H1 (cell line): ENCODE data around the gene RAD51D. TPM values are rescaled to one million over a fixed set of nuclear protein-coding genes. Genes with fewer than 3 reads are reported as not detected.

Experiments used
- CTCF ChIA-PET: fragments of 300-600 bp; sonication (Branson Sonifier 250); formaldehyde crosslinking; loops from one replicate; lab custom pipeline; 2021; ENCODE audit not compliant: partially characterized antibody; lab: Charles Lee
- POLR2A ChIA-PET: fragments of 300-600 bp; sonication (Branson Sonifier 250); formaldehyde crosslinking; loops from one replicate; lab custom pipeline; 2021; ENCODE audit warnings: inconsistent platforms; ENCODE audit not compliant: partially characterized antibody; lab: Charles Lee
- DNase-seq, 2 experiments: peaks; one replicate each; pipeline versions ENCODE4 v3.0.0 to v3.0.0-alpha.2; 2010 to 2022; ENCODE audit warnings: low spot score in 2 of 2, low read depth in 1 of 2, mixed read lengths in 1 of 2
- FAIRE-seq: peaks from 2 replicates; lab custom pipeline; 2011; peaks lifted over from hg19 to GRCh38; lab: Jason Lieb, UNC
- H2AFZ ChIP-seq: 2 replicates; pipeline ENCODE4 v1.8.1; 2012; ENCODE audit warnings: low read length, inconsistent platforms
- H2AK5ac ChIP-seq: 2 replicates; pipeline ENCODE4 v1.6.1; 2013; ENCODE audit warnings: low read depth, low read length
- H2BK120ac ChIP-seq: replicated peaks from 2 replicates; pipeline ENCODE3; 2013; ENCODE audit warnings: low read depth, low read length, inconsistent platforms
- H2BK12ac ChIP-seq: 2 replicates; pipeline ENCODE4 v1.6.1; 2013; ENCODE audit warnings: low read depth, low read length
- H2BK15ac ChIP-seq: 2 replicates; pipeline ENCODE4 v1.6.1; 2013; ENCODE audit warnings: low read length
- H2BK20ac ChIP-seq: 2 replicates; pipeline ENCODE4 v1.6.1; 2013; ENCODE audit warnings: low read length
- H2BK5ac ChIP-seq: 2 replicates; pipeline ENCODE4 v1.6.1; 2013; ENCODE audit warnings: low read depth, low read length
- H3K14ac ChIP-seq: 2 replicates; pipeline ENCODE4 v1.6.1; 2013; ENCODE audit warnings: inconsistent platforms; ENCODE audit not compliant: insufficient read length
- H3K18ac ChIP-seq: 2 replicates; pipeline ENCODE4 v1.6.1; 2013; ENCODE audit warnings: low read length; ENCODE audit errors: extremely low read depth
- H3K23ac ChIP-seq: 2 replicates; pipeline ENCODE4 v1.6.1; 2013; ENCODE audit warnings: inconsistent platforms; ENCODE audit not compliant: insufficient read length
- H3K23me2 ChIP-seq: 2 replicates; pipeline ENCODE4 v1.6.1; 2013; ENCODE audit warnings: low read depth, low read length
- H3K27ac ChIP-seq: 2 replicates; pipeline ENCODE4 v1.6.1; 2011; ENCODE audit warnings: low read depth, low read length, inconsistent platforms
- H3K27me3 ChIP-seq, 4 experiments: replicated peaks in 1 of 4; 1 replicate in 1 of 4; 2 replicates in 3 of 4; pipeline versions ENCODE4 v1.6.1 to v1.8.1; 2011 to 2013; ENCODE audit warnings: low read length in 3 of 4, mild to moderate bottlenecking in 3 of 4, inconsistent platforms in 2 of 4, mixed read lengths in 2 of 4, moderate library complexity in 1 of 4; ENCODE audit not compliant: control insufficient read depth in 3 of 4, insufficient read depth in 3 of 4; ENCODE audit errors: extremely low read depth in 1 of 4
- H3K36me3 ChIP-seq, 4 experiments: 2 replicates each; pipeline versions ENCODE4 v1.6.1 to v1.8.1; 2011 to 2013; ENCODE audit warnings: mild to moderate bottlenecking in 4 of 4, low read length in 3 of 4, moderate library complexity in 2 of 4, control low read depth in 1 of 4, inconsistent platforms in 1 of 4; ENCODE audit not compliant: insufficient read depth in 4 of 4, control insufficient read depth in 2 of 4
- H3K4ac ChIP-seq: replicated peaks from 2 replicates; pipeline ENCODE3; 2013; ENCODE audit warnings: low read length, low read depth, mixed read lengths, inconsistent platforms; ENCODE audit not compliant: insufficient read length
- H3K4me1 ChIP-seq, 4 experiments: replicated peaks in 1 of 4; 1 replicate in 1 of 4; 2 replicates in 3 of 4; pipeline versions ENCODE4 v1.6.1 to v1.8.1; 2011 to 2013; ENCODE audit warnings: low read length in 3 of 4, inconsistent platforms in 2 of 4, mixed read lengths in 1 of 4; ENCODE audit not compliant: insufficient read depth in 4 of 4, control insufficient read depth in 3 of 4
- H3K4me2 ChIP-seq, 2 experiments: 2 replicates each; pipeline versions ENCODE4 v1.6.1 to v1.8.1; 2011 to 2013; ENCODE audit warnings: low read depth in 2 of 2, low read length in 2 of 2, control low read depth in 1 of 2, inconsistent platforms in 1 of 2, mild to moderate bottlenecking in 1 of 2; ENCODE audit not compliant: insufficient read depth in 1 of 2
- H3K4me3 ChIP-seq, 4 experiments: fragments of 200-600, 300-600 bp in 1 of 4; sonication (generic), shearing (Covaris generic), sonication (Bioruptor Twin) in 1 of 4; 2 replicates each; pipeline versions ENCODE4 v1.5.1 to v1.8.1; 2011 to 2016; ENCODE audit warnings: low read length in 4 of 4, low read depth in 3 of 4, control low read depth in 2 of 4, inconsistent platforms in 2 of 4, mild to moderate bottlenecking in 2 of 4, mixed read lengths in 1 of 4, moderate library complexity in 1 of 4; ENCODE audit not compliant: insufficient read depth in 2 of 4; ENCODE audit errors: extremely low read depth in 1 of 4
- H3K56ac ChIP-seq: replicated peaks from 2 replicates; pipeline ENCODE3; 2013; ENCODE audit warnings: low read depth, mild to moderate bottlenecking, mixed read lengths, low read length, inconsistent platforms; ENCODE audit not compliant: insufficient read length
- H3K79me1 ChIP-seq: 2 replicates; pipeline ENCODE4 v1.6.1; 2013; ENCODE audit warnings: low read depth, low read length, control low read depth
- H3K79me2 ChIP-seq, 2 experiments: 2 replicates each; pipeline versions ENCODE4 v1.6.1 to v1.8.1; 2012 to 2013; ENCODE audit warnings: low read length in 2 of 2, mild to moderate bottlenecking in 2 of 2, inconsistent platforms in 1 of 2; ENCODE audit not compliant: insufficient read depth in 2 of 2, control insufficient read depth in 1 of 2
- H3K9ac ChIP-seq, 4 experiments: replicated peaks in 1 of 4; 1 replicate in 1 of 4; 2 replicates in 3 of 4; pipeline versions ENCODE4 v1.6.1 to v1.8.1; 2011 to 2013; ENCODE audit warnings: low read depth in 3 of 4, low read length in 3 of 4, control low read depth in 2 of 4, mild to moderate bottlenecking in 2 of 4, moderate library complexity in 2 of 4, inconsistent platforms in 1 of 4; ENCODE audit errors: extremely low read depth in 1 of 4
- H3K9me3 ChIP-seq, 2 experiments: 2 replicates each; pipeline versions ENCODE4 v1.6.1 to v1.8.1; 2012 to 2013; ENCODE audit warnings: mild to moderate bottlenecking in 2 of 2, moderate library complexity in 2 of 2, control low read depth in 1 of 2, inconsistent platforms in 1 of 2, low read depth in 1 of 2, low read length in 1 of 2, mixed read lengths in 1 of 2; ENCODE audit not compliant: insufficient read depth in 2 of 2
- H4K20me1 ChIP-seq, 2 experiments: replicated peaks in 1 of 2; 2 replicates each; pipeline versions ENCODE3 to v1.8.1; 2011 to 2013; ENCODE audit warnings: inconsistent platforms in 2 of 2, low read length in 2 of 2, mild to moderate bottlenecking in 1 of 2; ENCODE audit not compliant: insufficient read depth in 2 of 2, control insufficient read depth in 1 of 2
- H4K5ac ChIP-seq: 2 replicates; pipeline ENCODE4 v1.6.1; 2013; ENCODE audit warnings: low read length, low read depth, mixed read lengths, inconsistent platforms; ENCODE audit not compliant: insufficient read length
- H4K8ac ChIP-seq: 2 replicates; pipeline ENCODE4 v1.8.0; 2013; ENCODE audit warnings: mild to moderate bottlenecking, moderate library complexity, low read length, inconsistent platforms; ENCODE audit not compliant: insufficient read depth; ENCODE audit errors: extremely low read depth
- H4K91ac ChIP-seq: replicated peaks from 2 replicates; pipeline ENCODE3; 2013; ENCODE audit warnings: low read length, mixed read lengths, inconsistent platforms; ENCODE audit not compliant: insufficient read length
- ATF3 ChIP-seq: IDR thresholded peaks from 2 replicates; pipeline ENCODE4 v1.6.1; 2011; ENCODE audit warnings: low read depth, mild to moderate bottlenecking, low read length; ENCODE audit not compliant: insufficient read depth
- BACH1 ChIP-seq: IDR thresholded peaks from 2 replicates; pipeline ENCODE4 v1.6.1; 2012; ENCODE audit warnings: low read length, improper control_type of control experiment
- CBX5 ChIP-seq: fragments of 300-800, 300-1000 bp; sonication (generic); IDR thresholded peaks from 2 replicates; pipeline ENCODE4 v1.7.1; 2016; ENCODE audit warnings: antibody characterized with exemption, low read length, low read depth
- EZH2 ChIP-seq: fragments of 200-600 bp; sonication (generic); IDR thresholded peaks from 2 replicates; pipeline ENCODE4 v1.7.1; 2012; ENCODE audit warnings: low read depth, mild to moderate bottlenecking, moderate library complexity, low read length, inconsistent platforms; ENCODE audit not compliant: severe bottlenecking
- MAX ChIP-seq: IDR thresholded peaks from 2 replicates; pipeline ENCODE4 v1.6.1; 2012; ENCODE audit warnings: inconsistent platforms
- POU5F1 ChIP-seq: IDR thresholded peaks from 2 replicates; pipeline ENCODE4 v1.6.1; 2011; ENCODE audit warnings: low read depth, mild to moderate bottlenecking, low read length, moderate library complexity
- SP4 ChIP-seq: IDR thresholded peaks from 2 replicates; pipeline ENCODE4 v1.6.1; 2012; ENCODE audit warnings: low read length, inconsistent platforms
- TEAD4 ChIP-seq: IDR thresholded peaks from 2 replicates; pipeline ENCODE4 v1.6.1; 2012; ENCODE audit warnings: low read depth, low read length, inconsistent platforms, mixed read lengths
- WGBS, 2 experiments: shearing (Covaris generic) in 1 of 2; methylation state at CpG; one replicate each; pipeline versions ENCODE4 v1.1.6 to v1.1.7; 2013 to 2015; ENCODE audit warnings: low lambda C conversion rate in 2 of 2, mixed read lengths in 2 of 2, inconsistent platforms in 1 of 2, low coverage in 1 of 2, missing lambda C conversion rate in 1 of 2; ENCODE audit not compliant: insufficient replicate concordance in 2 of 2, insufficient coverage in 1 of 2, insufficient read length in 1 of 2; ENCODE audit errors: extremely low coverage in 1 of 2, missing lambda C conversion rate in 1 of 2; 5-methylcytosine and 5-hydroxymethylcytosine counted together
- polyA plus RNA-seq, 7 experiments: library from polyadenylated mRNA; depleted of rRNA in 3 of 7; stranded (reverse) in 5 of 7; unstranded in 2 of 7; fragments of >200 nt in 5 of 7; fragments of 200-250 nt in 2 of 7; gene quantifications; 1 replicate in 5 of 7; 2 replicates in 1 of 7; 4 replicates in 1 of 7; pipeline versions ENCODE4 v1.2.1 to v1.2.3, GENCODE V29; 2011 to 2013; ENCODE audit warnings: missing spikeins in 2 of 7, mixed read lengths in 2 of 7
- total RNA-seq: library from RNA; stranded (reverse); fragmentation: NEBNext Ultra II Directional; extraction: Animal tissue kit (Norgen Biotek cat#: 25700); gene quantifications from 2 replicates; pipeline ENCODE4 v1.2.1, GENCODE V29; 2021

RAD51D gene
- total and polyA plus RNA-seq, 2 of the 8 experiments (the other 6 are each of a cell fraction or from before 2014, with no cell fraction given), result 10.2 to 12.9 TPM

DNA sequence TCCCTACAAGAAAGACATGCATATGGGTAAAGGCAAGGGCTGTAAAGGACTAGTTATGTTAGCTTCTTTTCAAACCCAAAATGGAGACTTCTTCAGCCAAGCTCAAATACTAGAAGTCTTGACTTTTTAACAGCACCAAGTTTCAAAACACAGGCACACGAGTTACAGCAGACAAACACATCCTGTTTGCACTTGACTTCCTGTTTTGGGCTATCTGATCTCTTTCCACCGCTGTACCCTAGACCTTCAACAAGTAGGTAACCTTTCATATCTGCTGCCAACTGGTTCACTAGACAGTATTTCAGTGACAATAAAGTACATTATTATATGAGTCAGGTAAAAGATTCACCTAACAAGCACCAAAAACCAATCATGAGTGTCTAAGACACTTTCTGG, 68.5 kb downstream of the RAD51D start:
- Histone ChIP-seq H3K9me3 (no peaks in the 10 kb centered on the region), H3K27ac (no peak overlapping the region), H3K27me3 (no peaks in the 10 kb centered on the region), H2BK15ac (no peak overlapping the region), H2BK12ac (no peak overlapping the region), H3K9ac (no peak overlapping the region), H3K4ac (no peak overlapping the region), H3K4me2 (no peak overlapping the region), H2AK5ac (no peak overlapping the region), H3K4me3 (no peak overlapping the region), H3K36me3 (no peaks in the 10 kb centered on the region), H4K5ac (no peak overlapping the region), H3K23me2 (no peaks in the 10 kb centered on the region; the same call in 1 of the 2 replicates), H4K91ac (no peak overlapping the region), H3K79me2 (no peaks in the 10 kb centered on the region), H3K18ac (no peak overlapping the region), H3K14ac (no peak overlapping the region), H2BK120ac (no peak overlapping the region), H3K23ac (no peak overlapping the region), H3K56ac (no peak overlapping the region), H4K8ac (no peak overlapping the region), H2BK5ac (no peak overlapping the region), H2AFZ (no peak overlapping the region), H4K20me1 (no peaks in the 10 kb centered on the region), H3K79me1 (no peaks in the 10 kb centered on the region; the same call in 1 of the 2 replicates), H2BK20ac (no peak overlapping the region), H3K4me1 (no peaks in the 10 kb centered on the region)
- CTCF ChIA-PET, result no interaction called here
- no peak for FAIRE-seq
- POLR2A ChIA-PET, result no interaction called here
- 84% methylated on average over 2 of the region's 2 CpGs; no CpG with 5 or more reads in 1 of the 2 experiments for WGBS, 2 experiments
- DNase-seq, result no peak
- TF ChIP-seq ATF3 (no peak), BACH1 (no peak), CBX5 (no peak), EZH2 (no peak), TEAD4 (no peak), MAX (no peak), SP4 (no peak), POU5F1 (no peak)
